Keratinocyte (primary cell): ENCODE results near the gene SLC1A5. TPM values are rescaled to one million over a fixed set of nuclear protein-coding genes. Genes with fewer than 3 reads are reported as not detected.
"Not testable (repeated sequence)": the region's sequence is repeated elsewhere in the genome, so short reads cannot be mapped to it uniquely, and the experiment has no call there.

Experiments used
- DNase-seq: peaks from one replicate; pipeline ENCODE4 v3.0.0-alpha.2; 2011; ENCODE audit warnings: low read depth, missing footprints, low spot score
- FAIRE-seq: peaks from 2 replicates; lab custom pipeline; 2011; peaks lifted over from hg19 to GRCh38; lab: Jason Lieb, UNC
- H2AFZ ChIP-seq: 2 replicates; pipeline ENCODE4 v1.6.0; 2012; ENCODE audit warnings: low read length, control low read depth, inconsistent platforms; ENCODE audit not compliant: control insufficient read depth
- H3K27ac ChIP-seq: 2 replicates; pipeline ENCODE4 v1.5.1; 2011; ENCODE audit warnings: low read length; ENCODE audit not compliant: control insufficient read depth, insufficient read depth
- H3K27me3 ChIP-seq: 3 replicates; pipeline ENCODE4 v1.6.0; 2011; ENCODE audit warnings: low read length; ENCODE audit not compliant: control insufficient read depth, insufficient read depth; ENCODE audit errors: extremely low read depth
- H3K36me3 ChIP-seq, 2 experiments: 2 replicates in 1 of 2; 3 replicates in 1 of 2; pipeline ENCODE4 v1.5.1; 2011; ENCODE audit warnings: low read length in 2 of 2, mild to moderate bottlenecking in 1 of 2; ENCODE audit not compliant: control insufficient read depth in 2 of 2, insufficient read depth in 2 of 2; ENCODE audit errors: extremely low read depth in 1 of 2
- H3K4me1 ChIP-seq: 3 replicates; pipeline ENCODE4 v1.5.1; 2011; ENCODE audit warnings: low read length; ENCODE audit not compliant: control insufficient read depth, insufficient read depth; ENCODE audit errors: extremely low read depth
- H3K4me2 ChIP-seq: 3 replicates; pipeline ENCODE4 v1.6.0; 2011; ENCODE audit warnings: low read depth, low read length; ENCODE audit not compliant: control insufficient read depth, insufficient read depth; ENCODE audit errors: extremely low read depth
- H3K4me3 ChIP-seq, 3 experiments: fragments of 200-600 bp in 1 of 3; sonication (generic) in 1 of 3; 2 replicates in 2 of 3; 3 replicates in 1 of 3; pipeline ENCODE4 v1.5.1; 2011 to 2016; ENCODE audit warnings: low read length in 3 of 3, mild to moderate bottlenecking in 3 of 3, control low read depth in 2 of 3, inconsistent platforms in 1 of 3, low read depth in 1 of 3, mixed read lengths in 1 of 3, mixed run types in 1 of 3, moderate library complexity in 1 of 3; ENCODE audit not compliant: control insufficient read depth in 2 of 3, insufficient read depth in 2 of 3; ENCODE audit errors: extremely low read depth in 1 of 3
- H3K79me2 ChIP-seq: 2 replicates; pipeline ENCODE4 v1.6.0; 2012; ENCODE audit warnings: low read length; ENCODE audit not compliant: control insufficient read depth, insufficient read depth
- H3K9ac ChIP-seq: 3 replicates; pipeline ENCODE4 v1.6.0; 2011; ENCODE audit warnings: low read length; ENCODE audit not compliant: control insufficient read depth, insufficient read depth; ENCODE audit errors: extremely low read depth
- H3K9me1 ChIP-seq: 3 replicates; pipeline ENCODE4 v1.6.0; 2011; ENCODE audit warnings: low read length; ENCODE audit not compliant: control insufficient read depth, insufficient read depth; ENCODE audit errors: extremely low read depth
- H3K9me3 ChIP-seq: 2 replicates; pipeline ENCODE4 v1.5.1; 2012; ENCODE audit warnings: low read depth, low read length; ENCODE audit not compliant: control insufficient read depth
- H4K20me1 ChIP-seq: 3 replicates; pipeline ENCODE4 v1.6.0; 2011; ENCODE audit warnings: low read length; ENCODE audit not compliant: control insufficient read depth, insufficient read depth; ENCODE audit errors: extremely low read depth
- CTCF ChIP-seq, 3 experiments: IDR thresholded peaks in 1 of 3; conservative IDR thresholded peaks in 1 of 3; optimal IDR thresholded peaks in 1 of 3; 2 replicates in 2 of 3; 3 replicates in 1 of 3; pipeline versions ENCODE3 to v1.5.1; 2011; ENCODE audit warnings: low read length in 3 of 3, mild to moderate bottlenecking in 3 of 3, moderate library complexity in 2 of 3, control low read depth in 1 of 3, inconsistent platforms in 1 of 3; ENCODE audit not compliant: insufficient read depth in 2 of 3; ENCODE audit errors: extremely low read depth in 1 of 3
- EZH2 ChIP-seq: IDR thresholded peaks from one replicate; pipeline ENCODE4 v1.6.1; 2012; ENCODE audit warnings: inconsistent platforms, mild to moderate bottlenecking, low read length, moderate library complexity
- dilution Hi-C: fragments of 300-500 bp; cut with MboI; formaldehyde crosslinking; loops from one replicate; pipeline ENCODE4 v1.7.0; 2020; ENCODE audit warnings: low sequenced_read_pairs; ENCODE audit not compliant: extremely low pct_ligation_motif_present
- polyA plus RNA-seq, 5 experiments: library from polyadenylated mRNA; depleted of rRNA in 3 of 5; stranded (reverse) in 3 of 5; stranded (forward) in 1 of 5; unstranded in 1 of 5; fragments of >200 nt; gene quantifications; 1 replicate in 1 of 5; 2 replicates in 3 of 5; 3 replicates in 1 of 5; pipeline versions ENCODE4 v1.2.1 to v1.2.3, GENCODE V29; 2011 to 2012; ENCODE audit warnings: missing spikeins in 2 of 5, low read depth in 1 of 5, low replicate concordance in 1 of 5

The SLC1A5 gene
- polyA plus RNA-seq, 1 donor (not counting 4 experiments of a cell fraction or from before 2014, with no cell fraction given): 90.4 TPM

- DNase-seq (no peak), FAIRE-seq (no peak)
- Histone ChIP-seq H3K27me3 (no peaks in the 10 kb centered on the region), H2AFZ (no peak overlapping the region), H3K79me2 (peaks cover 80% of the 10 kb centered on the region), H3K9me3 (no peaks in the 10 kb centered on the region), H3K9me1 (no peaks in the 10 kb centered on the region), H4K20me1 (peaks cover 5% of the 10 kb centered on the region), H3K27ac (peak overlapping the region; percentile 95), H3K4me3 (peak overlapping the region in 2 of 3 experiments; percentile 92 to 99), H3K4me2 (peak overlapping the region; percentile 87), H3K36me3 (peaks cover 20 to 50% of the 10 kb centered on the region in 2 experiments), H3K9ac (peak overlapping the region; percentile 93), H3K4me1 (peaks cover 25% of the 10 kb centered on the region)
- dilution Hi-C loops: no loop called here
- TF ChIP-seq CTCF (optimal IDR thresholded peaks at IDR 0.05 in 1 of 3, IDR thresholded peaks at IDR 0.05 in 1 of 3, conservative IDR thresholded peaks at IDR 0.05 in 1 of 3; ENCODE audit: extremely low read depth in 1 of 3, insufficient read depth in 2 of 3, low read length in 3 of 3): no peak
Measured at GRCh38 chr19:46783670-46784069, 4.7 kb downstream of the SLC1A5 start.

GRCh38 chr19:46782355-46783019 is 5.9 kb downstream of the SLC1A5 start:
- Histone ChIP-seq H3K9ac (no peak overlapping the region), H3K27ac (peak overlapping the region; percentile 5), H3K9me1 (no peaks in the 10 kb centered on the region), H2AFZ (no peak overlapping the region), H3K4me1 (peaks cover 27% of the 10 kb centered on the region), H3K27me3 (no peaks in the 10 kb centered on the region), H3K4me3 (no peak overlapping the region), H3K4me2 (no peak overlapping the region), H3K79me2 (peaks cover 74% of the 10 kb centered on the region), H4K20me1 (peaks cover 7% of the 10 kb centered on the region), H3K36me3 (peaks cover 23 to 55% of the 10 kb centered on the region in 2 experiments), H3K9me3 (no peaks in the 10 kb centered on the region)
- FAIRE-seq (no peak), DNase-seq (no peak)
- no peak for TF ChIP-seq CTCF (optimal IDR thresholded peaks at IDR 0.05 in 1 of 3, IDR thresholded peaks at IDR 0.05 in 1 of 3, conservative IDR thresholded peaks at IDR 0.05 in 1 of 3; ENCODE audit: extremely low read depth in 1 of 3, insufficient read depth in 2 of 3, low read length in 3 of 3)
- no peak for TF ChIP-seq EZH2
- dilution Hi-C loops: no loop called here

- H3K4me2 ChIP-seq, H3K27ac ChIP-seq, H3K4me3 ChIP-seq, H3K27me3 ChIP-seq, H2AFZ ChIP-seq, H3K9me1 ChIP-seq, DNase-seq, FAIRE-seq, H3K9me3 ChIP-seq, dilution Hi-C loops, H3K9ac ChIP-seq: not testable (repeated sequence)
- Histone ChIP-seq H3K36me3 (peaks cover 39 to 48% of the 10 kb centered on the region in 2 experiments), H3K4me1 (peaks cover 11% of the 10 kb centered on the region), H3K79me2 (peaks cover 36% of the 10 kb centered on the region), H4K20me1 (peaks cover 16% of the 10 kb centered on the region)
Measured at GRCh38 chr19:46777956-46778645, 10.3 kb downstream of the SLC1A5 start.
